LNCaP clone FGC (cell line): ENCODE measurements around the gene MAML2.
A peak's percentile ranks its signal among the peaks of the same experiment; 100 is the strongest.

Experiments
- DNase-seq: peaks from one replicate; pipeline ENCODE4 v3.0.0-alpha.2; 2011; ENCODE audit warnings: low read depth
- H3K4me3 ChIP-seq: 2 replicates; pipeline ENCODE4 v1.5.1; 2011; ENCODE audit warnings: mild to moderate bottlenecking, low read depth, low read length, control low read depth
- CTCF ChIP-seq: IDR thresholded peaks from 2 replicates; pipeline ENCODE4 v1.5.1; 2012; ENCODE audit warnings: mild to moderate bottlenecking; ENCODE audit not compliant: control insufficient read depth, insufficient read depth; ENCODE audit errors: extremely low read depth

The MAML2 gene

GRCh38 chr11:96013461-96014213, 329.4 kb downstream of the MAML2 start:
- no peak overlapping the region for H3K4me3 ChIP-seq
- no peak for DNase-seq
- TF ChIP-seq CTCF: no peak

- DNase-seq: peak; percentile 35
- peak; percentile 82 for TF ChIP-seq CTCF
- H3K4me3 ChIP-seq: no peak overlapping the region
These were observed 330.7 kb downstream of the MAML2 start for GRCh38 chr11:96012086-96012824.

- TF ChIP-seq CTCF: no peak
These were observed 332.3 kb downstream of the MAML2 start for GRCh38 chr11:96010683-96011082.

GRCh38 chr11:96008161-96008720, 334.8 kb downstream of the MAML2 start:
- H3K4me3 ChIP-seq: no peak overlapping the region
- no peak for DNase-seq
- TF ChIP-seq CTCF: no peak

More at GRCh38 chr11:96010683-96011082, 332.3 kb downstream of the MAML2 start:
- no peak overlapping the region for H3K4me3 ChIP-seq
- no peak for DNase-seq

GRCh38 chr11:96006037-96006436, 337.0 kb downstream of the MAML2 start:
- no peak overlapping the region for H3K4me3 ChIP-seq
- no peak for DNase-seq
- no peak for TF ChIP-seq CTCF

GRCh38 chr11:96004862-96005261, 338.1 kb downstream of the MAML2 start:
- H3K4me3 ChIP-seq: no peak overlapping the region
- no peak for DNase-seq
- TF ChIP-seq CTCF: no peak
